ENCODE data around the gene PLOD1.

DNA sequence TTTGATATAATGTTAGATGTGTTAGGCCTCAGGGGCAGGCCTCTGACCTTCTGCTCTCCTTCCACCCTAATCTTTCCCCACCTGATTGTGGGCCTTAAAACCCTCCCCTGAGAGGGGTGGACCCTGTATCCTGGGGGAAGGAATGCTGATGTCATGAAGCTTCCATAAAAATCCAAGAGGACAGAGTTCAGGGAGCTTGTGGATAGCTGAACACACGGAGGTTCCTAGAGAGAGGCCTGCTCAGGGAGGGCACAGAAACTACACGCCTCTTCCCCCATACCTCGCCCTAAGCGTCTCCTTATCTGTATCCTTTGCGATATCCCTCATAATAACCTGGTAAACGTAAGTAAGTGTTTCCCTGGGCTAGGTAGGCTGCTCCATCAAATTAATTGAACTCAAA is 50.1 kb downstream of the PLOD1 start:
- TF ChIP-seq, protein P1, sequence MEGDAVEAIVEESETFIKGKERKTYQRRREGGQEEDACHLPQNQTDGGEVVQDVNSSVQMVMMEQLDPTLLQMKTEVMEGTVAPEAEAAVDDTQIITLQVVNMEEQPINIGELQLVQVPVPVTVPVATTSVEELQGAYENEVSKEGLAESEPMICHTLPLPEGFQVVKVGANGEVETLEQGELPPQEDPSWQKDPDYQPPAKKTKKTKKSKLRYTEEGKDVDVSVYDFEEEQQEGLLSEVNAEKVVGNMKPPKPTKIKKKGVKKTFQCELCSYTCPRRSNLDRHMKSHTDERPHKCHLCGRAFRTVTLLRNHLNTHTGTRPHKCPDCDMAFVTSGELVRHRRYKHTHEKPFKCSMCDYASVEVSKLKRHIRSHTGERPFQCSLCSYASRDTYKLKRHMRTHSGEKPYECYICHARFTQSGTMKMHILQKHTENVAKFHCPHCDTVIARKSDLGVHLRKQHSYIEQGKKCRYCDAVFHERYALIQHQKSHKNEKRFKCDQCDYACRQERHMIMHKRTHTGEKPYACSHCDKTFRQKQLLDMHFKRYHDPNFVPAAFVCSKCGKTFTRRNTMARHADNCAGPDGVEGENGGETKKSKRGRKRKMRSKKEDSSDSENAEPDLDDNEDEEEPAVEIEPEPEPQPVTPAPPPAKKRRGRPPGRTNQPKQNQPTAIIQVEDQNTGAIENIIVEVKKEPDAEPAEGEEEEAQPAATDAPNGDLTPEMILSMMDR (IDR thresholded peaks at IDR 0.05) = no peak
- TF ChIP-seq EZH2 (IDR thresholded peaks at IDR 0.05; ENCODE audit: borderline replicate concordance, insufficient read depth, low read depth, low read length, poor library complexity, severe bottlenecking) = no peak

Measured in B cell (primary cell).